ENCODE measurements around the gene SAC3D1. TPM values are rescaled to one million over a fixed set of nuclear protein-coding genes. Genes with fewer than 3 reads are reported as not detected.

SAC3D1 gene
- polyA plus RNA-seq, 3 donors: 4.4 to 14.1 (median 6.7) TPM

- Histone ChIP-seq H3K79me2 (ENCODE audit: insufficient read depth, low read length) (no peaks in the 10 kb centered on the region), H3K36me3 (replicated peaks in 1 of 2; ENCODE audit: control insufficient read depth in 1 of 2, insufficient read depth in 2 of 2, low read length in 2 of 2) (no peaks in the 10 kb centered on the region), H3K4me2 (replicated peaks; ENCODE audit: extremely low read depth, low read length, poor library complexity, severe bottlenecking) (no peak overlapping the region), H3K27ac (ENCODE audit: low read depth in 1 of 2, low read length in 2 of 2) (no peak overlapping the region), H3K9ac (ENCODE audit: insufficient read depth, low read length, poor library complexity, severe bottlenecking) (no peak overlapping the region), H3K9me3 (replicated peaks in 1 of 2; ENCODE audit: control insufficient read depth in 1 of 2, insufficient read depth in 1 of 2, low read length in 2 of 2) (no peaks in the 10 kb centered on the region), H3K4me1 (ENCODE audit: control insufficient read depth in 1 of 2, insufficient read depth in 2 of 2, low read length in 2 of 2) (peaks cover 3 to 9% of the 10 kb centered on the region in 2 donors), H4K20me1 (ENCODE audit: insufficient read depth, low read length) (no peaks in the 10 kb centered on the region), H3K27me3 (ENCODE audit: control insufficient read depth in 2 of 2, insufficient read depth in 2 of 2, low read length in 2 of 2) (no peaks in the 10 kb centered on the region), H3K4me3 (replicated peaks in 1 of 3; ENCODE audit: low read depth in 2 of 3, low read length in 3 of 3) (no peak overlapping the region), H2AFZ (ENCODE audit: insufficient read depth, low read depth, low read length, poor library complexity, severe bottlenecking) (no peak overlapping the region)
- WGBS (ENCODE audit: insufficient coverage): no CpG with 5 or more reads among the region's 1 CpG
- TF ChIP-seq CTCF (IDR thresholded peaks at IDR 0.05): no peak
- Mint-ChIP-seq H3K27me3 (ENCODE audit: low read depth in 3 of 3) (peaks cover 5 to 12% (median 8%) of the 10 kb centered on the region in 3 donors), H3K9me3 (peaks cover 0 to 5% (median 0%) of the 10 kb centered on the region in 7 donors), H3K4me1 (peaks cover 20% of the 10 kb centered on the region), H3K36me3 (no peaks in the 10 kb centered on the region), H3K4me3 (no peak overlapping the region), H3K27ac (no peak overlapping the region)
- no peak for DNase-seq
- intact Hi-C loops (cut with micrococcal nuclease): no loop called here
These were observed 14.5 kb downstream of the SAC3D1 start for GRCh38 chr11:65055538-65055937.

DNA sequence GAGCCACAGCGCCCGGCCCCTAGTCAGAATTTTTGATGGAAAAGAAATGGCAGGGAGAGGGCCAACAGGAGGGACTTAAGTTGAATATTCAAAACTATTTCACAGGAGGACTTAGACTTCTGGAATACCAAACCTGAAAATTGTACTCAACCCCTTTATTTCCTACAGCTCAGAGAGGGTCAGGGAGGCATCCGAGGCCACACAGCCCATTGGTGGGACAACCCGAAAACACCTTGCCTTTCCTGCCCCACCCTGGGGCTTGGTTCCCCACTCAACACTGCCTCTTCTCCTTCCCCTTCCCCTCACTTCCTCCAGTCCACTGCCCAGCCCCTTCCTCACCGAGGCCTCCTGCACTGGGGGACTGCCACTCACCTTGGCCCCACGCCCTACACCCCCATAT is 16.0 kb downstream of the SAC3D1 start:
- Histone ChIP-seq H3K27me3 (ENCODE audit: control insufficient read depth in 2 of 2, insufficient read depth in 2 of 2, low read length in 2 of 2) (no peaks in the 10 kb centered on the region), H3K36me3 (replicated peaks in 1 of 2; ENCODE audit: control insufficient read depth in 1 of 2, insufficient read depth in 2 of 2, low read length in 2 of 2) (no peaks in the 10 kb centered on the region), H3K79me2 (ENCODE audit: insufficient read depth, low read length) (no peaks in the 10 kb centered on the region), H3K9ac (ENCODE audit: insufficient read depth, low read length, poor library complexity, severe bottlenecking) (no peak overlapping the region), H3K4me2 (replicated peaks; ENCODE audit: extremely low read depth, low read length, poor library complexity, severe bottlenecking) (no peak overlapping the region), H3K9me3 (replicated peaks in 1 of 2; ENCODE audit: control insufficient read depth in 1 of 2, insufficient read depth in 1 of 2, low read length in 2 of 2) (no peaks in the 10 kb centered on the region), H3K4me3 (replicated peaks in 1 of 3; ENCODE audit: low read depth in 2 of 3, low read length in 3 of 3) (no peak overlapping the region), H3K4me1 (ENCODE audit: control insufficient read depth in 1 of 2, insufficient read depth in 2 of 2, low read length in 2 of 2) (peaks cover 5 to 12% of the 10 kb centered on the region in 2 donors), H3K27ac (ENCODE audit: low read depth in 1 of 2, low read length in 2 of 2) (no peak overlapping the region), H4K20me1 (ENCODE audit: insufficient read depth, low read length) (no peaks in the 10 kb centered on the region), H2AFZ (ENCODE audit: insufficient read depth, low read depth, low read length, poor library complexity, severe bottlenecking) (no peak overlapping the region)
- Mint-ChIP-seq H3K4me3 (no peak overlapping the region), H3K36me3 (no peaks in the 10 kb centered on the region), H3K27ac (no peak overlapping the region), H3K27me3 (ENCODE audit: low read depth in 3 of 3) (peaks cover 9 to 16% (median 14%) of the 10 kb centered on the region in 3 donors), H3K9me3 (peaks cover 0 to 5% (median 1%) of the 10 kb centered on the region in 7 donors), H3K4me1 (peaks cover 33% of the 10 kb centered on the region)
- intact Hi-C loops (cut with micrococcal nuclease): no loop called here
- 92% methylated on average over 2 of the region's 6 CpGs for WGBS (ENCODE audit: insufficient coverage)
- no peak for DNase-seq
- no peak for TF ChIP-seq CTCF (IDR thresholded peaks at IDR 0.05)
